ENCODE measurements around the gene SWAP70.

SWAP70 gene

DNA sequence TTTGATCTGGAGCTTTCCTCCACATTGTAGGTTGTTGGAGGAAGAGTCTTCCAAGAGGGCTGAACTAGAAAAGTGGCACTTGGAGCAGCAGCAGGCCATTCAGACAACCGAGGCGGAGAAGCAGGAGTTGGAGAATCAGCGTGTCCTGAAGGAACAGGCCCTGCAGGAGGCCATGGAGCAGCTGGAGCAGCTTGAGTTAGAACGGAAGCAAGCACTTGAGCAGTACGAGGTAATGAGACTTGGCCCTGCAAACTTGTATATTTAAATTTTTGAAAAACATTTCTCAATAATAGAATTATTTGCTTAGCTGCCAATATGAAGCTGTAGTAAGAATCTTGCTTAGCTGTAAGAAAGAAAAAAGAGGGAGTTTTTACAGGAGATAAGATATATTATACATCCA lies 84.0 kb downstream of the SWAP70 start:
- no peak overlapping the region for H3K27ac ChIP-seq
- TF ChIP-seq, protein P1, sequence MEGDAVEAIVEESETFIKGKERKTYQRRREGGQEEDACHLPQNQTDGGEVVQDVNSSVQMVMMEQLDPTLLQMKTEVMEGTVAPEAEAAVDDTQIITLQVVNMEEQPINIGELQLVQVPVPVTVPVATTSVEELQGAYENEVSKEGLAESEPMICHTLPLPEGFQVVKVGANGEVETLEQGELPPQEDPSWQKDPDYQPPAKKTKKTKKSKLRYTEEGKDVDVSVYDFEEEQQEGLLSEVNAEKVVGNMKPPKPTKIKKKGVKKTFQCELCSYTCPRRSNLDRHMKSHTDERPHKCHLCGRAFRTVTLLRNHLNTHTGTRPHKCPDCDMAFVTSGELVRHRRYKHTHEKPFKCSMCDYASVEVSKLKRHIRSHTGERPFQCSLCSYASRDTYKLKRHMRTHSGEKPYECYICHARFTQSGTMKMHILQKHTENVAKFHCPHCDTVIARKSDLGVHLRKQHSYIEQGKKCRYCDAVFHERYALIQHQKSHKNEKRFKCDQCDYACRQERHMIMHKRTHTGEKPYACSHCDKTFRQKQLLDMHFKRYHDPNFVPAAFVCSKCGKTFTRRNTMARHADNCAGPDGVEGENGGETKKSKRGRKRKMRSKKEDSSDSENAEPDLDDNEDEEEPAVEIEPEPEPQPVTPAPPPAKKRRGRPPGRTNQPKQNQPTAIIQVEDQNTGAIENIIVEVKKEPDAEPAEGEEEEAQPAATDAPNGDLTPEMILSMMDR (conservative IDR thresholded peaks at IDR 0.05): no peak

DNA sequence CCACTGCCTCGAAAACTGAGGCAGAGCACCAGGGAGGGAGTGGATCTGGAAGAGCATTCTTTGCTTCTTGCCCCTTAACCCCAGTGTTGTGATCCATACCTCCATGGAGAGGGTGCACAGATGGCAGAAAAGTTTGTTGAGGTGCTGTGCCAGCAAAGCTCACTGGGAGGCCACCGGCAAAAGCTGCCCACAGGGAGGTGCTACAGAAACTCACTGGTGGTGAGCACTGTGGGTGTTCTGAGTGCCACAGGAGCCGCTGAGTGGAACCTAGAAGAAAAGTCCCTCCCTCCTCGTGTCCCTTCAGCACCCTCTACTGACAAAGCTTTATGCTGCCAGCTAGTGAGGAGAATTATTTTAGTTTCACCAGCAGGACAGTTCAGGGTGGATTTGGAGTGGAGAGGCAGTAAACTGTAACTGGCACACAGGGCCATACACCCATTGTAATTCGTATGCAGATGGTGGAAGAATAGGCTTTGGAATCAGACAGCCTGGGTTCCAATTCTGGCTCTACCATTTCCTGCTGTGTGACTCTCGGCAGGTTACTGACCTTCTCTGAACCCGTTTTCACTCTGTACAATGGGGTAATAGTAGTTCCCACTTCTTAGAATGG lies 84.6 kb downstream of the SWAP70 start:
- H3K27ac ChIP-seq: no peak overlapping the region
- TF ChIP-seq, protein P1 (conservative IDR thresholded peaks at IDR 0.05): peak; percentile 89

- TF ChIP-seq, protein P1 (conservative IDR thresholded peaks at IDR 0.05): no peak
- H3K27ac ChIP-seq: peak overlapping the region; percentile 37
Measured at GRCh38 chr11:9750551-9750950, 86.7 kb downstream of the SWAP70 start.

DNA sequence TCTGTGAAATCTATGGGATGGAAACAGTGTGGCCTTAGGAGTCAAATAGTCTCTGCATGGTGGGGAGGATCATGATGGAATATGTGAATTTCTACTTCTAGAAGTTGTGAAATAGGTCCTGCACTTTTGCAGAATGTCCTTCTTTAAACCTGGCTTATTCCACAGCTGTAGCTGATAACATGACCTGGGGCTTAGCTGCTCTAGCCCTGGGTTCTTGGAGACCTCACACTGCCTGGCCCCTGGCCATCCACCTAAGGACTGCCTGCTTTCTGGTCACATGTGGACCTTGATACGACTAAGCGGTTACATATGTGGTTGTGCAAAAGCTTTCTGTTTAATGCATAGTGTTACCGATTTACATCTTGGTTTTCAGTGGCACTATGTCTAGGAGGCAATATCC lies 88.2 kb downstream of the SWAP70 start:
- TF ChIP-seq, protein P1 (conservative IDR thresholded peaks at IDR 0.05): no peak
- H3K27ac ChIP-seq: no peak overlapping the region

GRCh38 chr11:9753021-9753420 lies 89.1 kb downstream of the SWAP70 start:
- TF ChIP-seq, protein P1 (conservative IDR thresholded peaks at IDR 0.05): no peak
- H3K27ac ChIP-seq: no peak overlapping the region

DNA sequence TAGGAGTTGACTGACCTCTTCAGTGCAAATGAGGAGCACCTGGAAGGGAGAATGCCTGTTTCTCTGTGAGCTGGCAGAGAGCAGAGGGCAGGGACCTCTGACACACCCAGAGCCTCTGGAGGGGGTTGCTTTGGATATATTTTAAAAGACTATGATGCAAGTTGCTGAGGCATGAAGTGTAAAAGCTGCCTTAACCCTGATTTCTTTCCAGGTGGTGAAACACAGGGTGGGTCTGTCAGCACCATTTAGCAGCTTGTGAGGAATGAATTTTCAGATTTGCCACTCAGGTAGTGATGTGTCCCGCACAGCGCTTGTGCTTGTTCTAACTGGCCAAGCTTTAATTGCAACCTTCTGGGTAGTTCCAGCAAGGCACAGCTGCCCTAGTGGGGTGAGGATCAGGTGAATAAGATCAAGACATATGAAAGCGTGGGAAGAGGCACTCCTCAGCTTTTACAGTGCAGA lies 90.2 kb downstream of the SWAP70 start:
- H3K27ac ChIP-seq: no peak overlapping the region
- TF ChIP-seq, protein P1 (conservative IDR thresholded peaks at IDR 0.05): no peak

DNA sequence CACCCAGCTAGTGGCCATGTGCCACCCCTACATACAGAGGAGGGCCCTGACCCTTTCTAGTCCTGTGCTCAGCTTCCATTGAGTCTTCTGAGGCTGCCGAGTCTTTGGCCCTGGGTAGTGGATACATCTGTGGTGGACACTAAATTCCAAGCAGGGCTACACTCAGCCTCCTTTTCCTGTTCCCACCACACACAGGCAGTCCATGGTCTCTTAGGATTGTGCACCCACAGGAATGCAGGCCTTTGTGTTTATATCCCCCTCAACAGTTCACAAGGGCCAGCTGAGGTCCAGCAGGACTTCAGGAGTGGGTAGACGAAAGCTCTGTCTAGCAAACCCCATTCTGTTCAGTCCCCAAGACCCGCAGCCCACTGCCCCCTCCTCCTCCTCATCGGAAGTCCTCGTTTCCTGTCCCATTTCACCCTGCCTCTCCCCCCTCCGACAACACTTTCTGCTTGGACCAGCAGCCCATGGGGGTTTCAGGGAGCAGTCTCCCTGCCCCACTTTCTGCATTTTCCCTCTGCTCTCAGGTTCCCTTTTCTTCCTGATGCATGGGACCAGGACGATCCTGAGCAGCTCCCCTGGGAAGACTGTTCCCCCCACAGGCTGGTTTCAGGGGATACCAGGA lies 91.8 kb downstream of the SWAP70 start:
- no peak overlapping the region for H3K27ac ChIP-seq
- TF ChIP-seq, protein P1 (conservative IDR thresholded peaks at IDR 0.05): no peak

Data from VCaP (cell line).